DMS 273 treated with DMSO at 0.1 percent for 48 hours (cell line): ENCODE results near the gene DSP.

Source experiments
- DNase-seq: peaks from one replicate; lab custom pipeline; 2025; lab: John Stamatoyannopoulos, UW

The DSP gene

DNA sequence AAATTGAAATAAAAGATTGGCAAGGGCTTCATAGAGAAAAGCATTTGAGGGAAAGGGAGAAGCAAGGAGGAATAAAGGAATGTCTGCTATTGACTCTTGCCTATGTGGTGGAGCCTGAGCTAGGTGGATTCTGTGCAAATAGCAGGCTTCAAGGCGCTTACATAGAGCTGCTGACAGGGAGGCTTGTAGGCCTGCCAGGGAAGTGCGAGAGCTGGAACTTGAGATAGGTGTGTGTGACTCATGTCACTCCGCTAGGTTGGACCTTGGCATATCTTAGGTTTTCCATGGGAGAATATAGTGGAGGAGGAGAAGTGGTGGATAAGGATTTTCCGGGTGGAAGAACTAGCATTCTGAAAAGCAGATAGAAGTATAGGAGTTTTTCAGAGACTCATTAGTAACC is 62.5 kb downstream of the DSP start:
- DNase-seq, result no peak

DNA sequence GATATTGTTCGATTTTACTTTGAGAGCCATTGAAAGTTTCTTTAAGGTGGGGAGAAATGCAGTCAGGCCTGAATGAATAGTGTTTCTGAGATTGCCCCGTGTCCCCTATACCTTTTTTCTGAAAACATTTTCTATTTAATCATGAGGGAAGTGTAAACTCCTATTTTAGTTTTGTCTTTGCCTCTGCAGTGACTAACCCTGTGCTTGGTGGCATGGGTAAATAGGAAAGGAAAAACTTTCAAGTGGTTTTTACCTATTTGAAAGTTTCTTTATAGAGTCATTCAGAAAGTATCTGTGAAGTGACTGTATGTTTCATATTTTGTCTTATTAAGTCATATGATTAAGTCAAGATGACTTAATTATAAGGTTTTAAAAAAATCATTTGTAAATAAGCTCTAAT is 63.0 kb downstream of the DSP start:
- DNase-seq, result no peak

GRCh38 chr6:7615611-7616383 is 74.3 kb downstream of the DSP start:
- DNase-seq, result peak; percentile 8

DNA sequence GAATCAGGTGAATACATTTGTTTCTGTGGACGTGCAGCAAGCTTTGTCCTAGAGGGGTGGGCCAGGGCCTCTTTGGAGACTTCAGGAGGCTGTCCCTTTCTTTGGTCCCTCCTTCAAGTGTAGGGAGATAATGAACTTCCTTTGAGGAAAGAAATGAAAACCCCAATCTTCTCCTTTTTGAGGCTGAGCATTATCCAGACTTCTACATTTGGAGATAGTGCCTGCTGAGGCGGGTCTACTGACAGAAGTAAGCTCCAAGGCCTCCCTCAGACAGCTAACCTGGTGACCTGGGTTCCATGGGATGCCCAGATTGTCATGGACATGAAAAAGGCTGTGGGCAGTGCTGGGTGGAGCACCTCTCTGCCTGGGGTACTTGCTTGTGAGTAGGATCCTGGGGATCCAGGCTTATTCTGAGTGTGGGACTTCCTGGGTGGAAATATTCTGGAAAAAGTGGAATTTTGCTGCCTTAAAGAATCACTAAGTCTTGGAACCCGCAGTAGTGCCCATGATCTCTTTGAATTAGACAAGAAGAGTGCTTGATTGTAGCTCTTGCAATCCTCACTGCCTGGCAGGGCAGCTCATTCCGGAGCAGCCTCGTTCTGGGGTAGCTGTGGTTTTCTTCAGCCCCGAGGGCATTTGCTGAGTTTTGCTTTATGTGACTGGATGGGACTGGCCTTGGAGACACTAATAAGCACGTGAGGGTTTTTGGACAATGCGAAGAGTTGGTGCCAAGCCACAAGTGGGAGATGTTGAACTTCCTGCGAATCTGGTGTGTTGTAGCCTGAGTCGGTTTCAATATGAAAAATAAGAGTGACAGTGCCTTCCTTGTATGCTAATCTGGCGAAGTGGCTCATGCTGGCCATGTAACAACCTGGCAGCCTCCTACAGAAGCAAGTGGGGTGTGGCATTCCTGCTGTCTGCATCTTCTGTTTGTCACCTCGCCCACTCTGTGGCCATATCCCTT is 76.6 kb downstream of the DSP start:
- no peak for DNase-seq

GRCh38 chr6:7621761-7622160 is 80.3 kb downstream of the DSP start:
- no peak for DNase-seq

DNA sequence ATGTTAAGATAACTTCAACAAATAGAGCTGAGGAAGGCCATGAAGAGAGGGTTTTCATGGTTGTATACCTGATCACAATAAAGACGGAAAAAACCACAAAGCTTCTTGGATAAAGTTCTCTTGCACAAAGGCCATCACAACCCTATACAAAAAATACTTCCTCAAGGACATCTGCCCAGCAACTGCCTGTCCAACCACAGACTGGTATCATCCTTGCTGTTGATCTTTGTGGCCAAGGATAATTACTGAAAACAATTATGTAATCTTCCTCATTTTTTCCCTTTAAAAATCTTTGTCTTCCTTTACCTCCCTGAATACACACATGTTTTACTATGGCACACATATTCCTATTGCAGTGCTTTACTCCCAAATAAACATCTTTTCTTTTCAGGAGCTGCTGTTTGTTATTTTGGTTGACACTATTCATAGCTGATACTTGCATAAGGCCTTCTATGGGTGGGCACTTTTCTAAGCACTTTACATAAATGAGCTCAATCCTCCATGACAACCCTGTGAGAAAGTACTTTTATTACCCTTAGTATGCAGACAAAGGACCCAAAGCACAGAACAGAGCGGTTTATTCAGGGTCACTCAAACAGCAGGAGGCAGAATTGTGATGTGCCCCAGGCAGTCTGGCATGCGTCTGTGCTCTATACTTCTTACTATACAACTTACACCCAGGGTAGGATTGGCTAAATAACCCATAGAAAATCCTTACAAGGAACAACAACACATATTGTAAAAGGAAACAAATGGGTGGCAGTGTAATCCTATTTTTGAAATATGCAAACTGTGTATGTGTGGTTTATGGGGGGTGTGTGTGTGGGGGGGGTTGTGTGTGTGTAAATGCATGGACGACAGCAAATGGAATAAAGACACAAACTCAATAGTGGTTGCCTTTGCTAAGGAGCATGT is 83.6 kb downstream of the DSP start:
- DNase-seq, result no peak

DNA sequence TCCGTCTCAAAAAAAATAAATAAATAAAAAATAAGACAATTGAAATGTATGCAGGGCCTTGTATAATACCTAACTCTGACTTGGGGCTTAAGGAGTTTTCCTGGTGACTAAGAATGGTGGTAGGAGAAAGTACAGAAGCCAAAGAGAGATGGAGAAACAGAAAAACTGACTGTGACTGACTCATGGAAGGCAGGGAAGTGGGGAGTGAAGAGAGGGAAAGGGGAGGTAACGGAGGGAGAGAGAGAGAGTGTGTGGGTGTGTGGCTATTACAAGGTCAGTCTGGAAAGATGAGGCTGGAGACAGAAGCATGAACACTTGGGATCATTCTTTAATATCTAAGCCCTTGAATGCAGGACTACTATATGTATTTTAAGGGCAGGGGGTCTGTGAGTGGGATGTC is 87.0 kb downstream of the DSP start:
- no peak for DNase-seq

GRCh38 chr6:7628909-7629308 is 87.4 kb downstream of the DSP start:
- DNase-seq, result no peak

DNA sequence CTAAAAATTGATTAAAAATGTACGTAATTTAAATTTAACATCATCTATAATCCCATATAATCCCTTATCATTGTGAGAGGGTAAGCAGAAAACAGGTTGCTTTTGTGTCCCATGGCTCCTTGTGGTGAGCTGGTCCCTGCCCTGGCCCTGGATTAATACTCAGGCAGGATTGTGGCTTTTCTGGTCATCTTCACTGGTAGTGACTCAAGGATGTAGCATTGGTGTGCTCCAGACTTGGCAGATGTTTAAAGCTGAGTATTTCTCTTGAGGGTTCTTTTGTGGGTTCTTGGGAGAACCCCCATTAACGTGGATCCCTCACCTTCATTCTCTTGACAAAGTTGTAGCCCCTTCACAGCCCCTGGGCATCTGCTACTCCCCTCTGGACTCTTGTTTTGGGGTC is 87.8 kb downstream of the DSP start:
- no peak for DNase-seq

DNA sequence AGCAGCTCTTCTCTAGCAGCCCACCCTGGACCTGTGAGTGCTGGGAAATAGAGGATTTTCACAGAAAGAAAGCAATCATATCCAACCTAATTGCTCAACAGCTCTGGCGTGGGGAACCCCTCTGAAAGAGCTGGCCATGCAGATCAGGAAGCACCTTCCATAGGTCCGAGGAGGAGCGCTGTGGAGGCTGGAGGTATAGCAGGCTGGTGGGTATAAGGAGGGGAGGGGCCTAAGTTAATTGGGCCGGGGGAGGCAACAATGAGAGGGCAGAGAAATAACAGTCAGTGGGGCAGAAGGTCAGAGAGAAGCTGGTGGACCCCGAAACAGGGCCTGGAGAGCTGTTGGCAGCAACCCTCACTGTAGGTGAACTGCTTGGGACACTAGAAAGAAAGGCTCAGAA is 89.3 kb downstream of the DSP start:
- no peak for DNase-seq

- no peak for DNase-seq
Observed at GRCh38 chr6:7631466-7631865, 90.0 kb downstream of the DSP start.

GRCh38 chr6:7632501-7633290 is 91.2 kb downstream of the DSP start:
- DNase-seq, result no peak

DNA sequence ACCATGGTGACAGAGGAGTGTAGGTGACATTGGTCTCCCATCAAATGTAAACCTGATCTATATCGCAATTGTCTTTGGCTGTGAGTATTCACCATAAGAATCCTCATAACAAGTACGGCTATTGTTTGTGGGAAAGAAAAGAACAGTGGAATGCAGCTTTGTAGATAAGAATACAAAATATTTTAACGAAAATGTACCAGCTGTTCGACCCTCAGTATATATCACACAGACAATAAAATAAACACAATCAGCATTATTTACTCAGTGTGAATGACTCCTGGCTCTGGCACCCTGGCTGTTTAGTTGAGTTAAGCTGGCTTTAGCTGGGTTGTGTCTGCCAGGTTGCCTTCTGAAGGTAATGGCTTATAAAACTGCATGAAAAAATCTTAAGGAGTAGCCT is 91.9 kb downstream of the DSP start:
- DNase-seq, result no peak

- DNase-seq, result no peak
Observed at GRCh38 chr6:7636151-7636550, 94.7 kb downstream of the DSP start.
